UCSD-AML1 (cell line): Measurements from ENCODE around the gene BMS1.
A peak's percentile ranks its signal among the peaks of the same experiment; 100 is the strongest.
"Not testable (repeated sequence)": the region's sequence is repeated elsewhere in the genome, so short reads cannot be mapped to it uniquely, and the experiment has no call there.

ENCODE experiments used
- DNase-seq: peaks from one replicate; lab custom pipeline; 2025; ENCODE audit not compliant: unreplicated experiment; lab: John Stamatoyannopoulos, UW

The BMS1 gene, protein sequence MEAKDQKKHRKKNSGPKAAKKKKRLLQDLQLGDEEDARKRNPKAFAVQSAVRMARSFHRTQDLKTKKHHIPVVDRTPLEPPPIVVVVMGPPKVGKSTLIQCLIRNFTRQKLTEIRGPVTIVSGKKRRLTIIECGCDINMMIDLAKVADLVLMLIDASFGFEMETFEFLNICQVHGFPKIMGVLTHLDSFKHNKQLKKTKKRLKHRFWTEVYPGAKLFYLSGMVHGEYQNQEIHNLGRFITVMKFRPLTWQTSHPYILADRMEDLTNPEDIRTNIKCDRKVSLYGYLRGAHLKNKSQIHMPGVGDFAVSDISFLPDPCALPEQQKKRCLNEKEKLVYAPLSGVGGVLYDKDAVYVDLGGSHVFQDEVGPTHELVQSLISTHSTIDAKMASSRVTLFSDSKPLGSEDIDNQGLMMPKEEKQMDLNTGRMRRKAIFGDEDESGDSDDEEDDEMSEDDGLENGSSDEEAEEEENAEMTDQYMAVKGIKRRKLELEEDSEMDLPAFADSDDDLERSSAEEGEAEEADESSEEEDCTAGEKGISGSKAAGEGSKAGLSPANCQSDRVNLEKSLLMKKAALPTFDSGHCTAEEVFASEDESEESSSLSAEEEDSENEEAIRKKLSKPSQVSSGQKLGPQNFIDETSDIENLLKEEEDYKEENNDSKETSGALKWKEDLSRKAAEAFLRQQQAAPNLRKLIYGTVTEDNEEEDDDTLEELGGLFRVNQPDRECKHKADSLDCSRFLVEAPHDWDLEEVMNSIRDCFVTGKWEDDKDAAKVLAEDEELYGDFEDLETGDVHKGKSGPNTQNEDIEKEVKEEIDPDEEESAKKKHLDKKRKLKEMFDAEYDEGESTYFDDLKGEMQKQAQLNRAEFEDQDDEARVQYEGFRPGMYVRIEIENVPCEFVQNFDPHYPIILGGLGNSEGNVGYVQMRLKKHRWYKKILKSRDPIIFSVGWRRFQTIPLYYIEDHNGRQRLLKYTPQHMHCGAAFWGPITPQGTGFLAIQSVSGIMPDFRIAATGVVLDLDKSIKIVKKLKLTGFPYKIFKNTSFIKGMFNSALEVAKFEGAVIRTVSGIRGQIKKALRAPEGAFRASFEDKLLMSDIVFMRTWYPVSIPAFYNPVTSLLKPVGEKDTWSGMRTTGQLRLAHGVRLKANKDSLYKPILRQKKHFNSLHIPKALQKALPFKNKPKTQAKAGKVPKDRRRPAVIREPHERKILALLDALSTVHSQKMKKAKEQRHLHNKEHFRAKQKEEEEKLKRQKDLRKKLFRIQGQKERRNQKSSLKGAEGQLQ

DNA sequence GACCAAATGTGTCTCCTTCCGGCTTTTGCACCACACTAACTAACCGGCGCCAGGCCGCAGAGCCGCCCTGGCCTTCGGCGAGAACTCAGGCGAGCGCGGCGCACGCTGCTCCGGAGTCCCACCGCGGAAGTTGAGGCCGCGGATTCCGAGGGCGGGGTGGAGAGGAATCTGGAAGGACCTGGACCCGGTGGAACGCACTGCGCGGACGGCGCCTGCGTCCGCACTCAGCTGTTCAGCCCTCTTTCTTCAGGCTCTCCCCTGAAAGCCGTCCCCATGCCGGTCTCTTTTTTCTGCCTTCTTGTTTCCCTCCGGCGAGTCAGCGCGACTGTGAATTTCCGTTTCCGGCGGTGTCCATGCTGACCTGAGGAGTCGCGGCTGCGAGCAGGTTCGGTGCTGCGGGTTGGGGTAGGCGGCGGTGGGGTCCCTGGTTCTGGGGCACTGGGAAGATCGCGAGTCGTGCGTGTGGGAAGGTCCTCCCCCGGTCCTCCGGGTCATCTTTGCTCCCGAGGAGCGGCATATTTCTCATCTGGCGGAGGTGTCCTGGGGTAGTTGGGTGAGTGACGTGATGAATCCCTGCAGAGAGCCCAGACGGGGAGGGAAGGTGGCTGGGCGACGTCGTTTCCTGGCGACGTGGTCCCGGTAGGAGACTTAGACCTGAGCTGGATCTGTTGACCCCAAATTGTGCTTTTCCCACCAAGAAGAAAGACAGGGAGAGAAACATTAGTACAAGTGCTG is at the start of gene BMS1:
Gene BMS1 (plus strand): TSS at position 350 of the 735 bp plus-strand sequence. CDS start 1,600 bp downstream, outside the sequence.
- DNase-seq = peak; percentile 91

DNA sequence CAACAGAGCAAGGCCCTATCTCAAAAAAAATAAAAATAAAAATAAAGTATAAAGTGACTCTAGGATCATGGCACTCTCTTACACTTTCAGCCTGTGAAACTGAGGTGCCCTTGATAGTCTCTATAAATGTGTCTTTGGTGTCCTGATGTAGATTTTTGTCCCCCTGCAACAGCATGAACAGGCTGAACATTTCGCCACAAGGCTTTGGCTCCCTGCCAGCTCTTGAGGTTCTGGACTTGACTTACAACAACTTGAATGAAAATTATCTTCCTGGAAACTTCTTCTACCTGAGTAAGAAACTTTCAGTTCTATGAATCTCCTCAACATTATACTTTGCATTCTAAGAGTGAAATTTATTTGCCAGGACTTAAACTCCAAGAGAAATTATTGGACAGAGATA is 48.1 kb upstream of the BMS1 start:
- no peak for DNase-seq

DNA sequence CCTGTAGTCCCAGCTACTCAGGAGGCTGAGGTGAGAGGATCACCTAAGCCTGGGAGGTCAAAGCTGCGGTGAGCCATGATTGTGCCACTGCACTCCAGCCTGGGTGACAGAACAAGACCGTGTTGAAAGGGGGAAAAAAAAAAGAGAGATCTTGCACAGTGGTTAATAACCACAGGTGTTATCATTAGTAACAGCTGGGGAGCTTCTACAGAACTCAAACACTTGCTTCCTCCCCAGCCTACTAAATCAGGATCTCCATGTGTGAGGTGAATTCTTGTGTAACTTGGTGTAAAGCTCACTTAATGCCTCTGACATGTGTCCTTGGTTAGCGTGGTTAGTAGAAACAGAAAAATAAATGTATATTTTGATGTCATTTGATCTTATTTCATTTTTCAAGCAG is 43.9 kb upstream of the BMS1 start:
- DNase-seq = no peak

DNA sequence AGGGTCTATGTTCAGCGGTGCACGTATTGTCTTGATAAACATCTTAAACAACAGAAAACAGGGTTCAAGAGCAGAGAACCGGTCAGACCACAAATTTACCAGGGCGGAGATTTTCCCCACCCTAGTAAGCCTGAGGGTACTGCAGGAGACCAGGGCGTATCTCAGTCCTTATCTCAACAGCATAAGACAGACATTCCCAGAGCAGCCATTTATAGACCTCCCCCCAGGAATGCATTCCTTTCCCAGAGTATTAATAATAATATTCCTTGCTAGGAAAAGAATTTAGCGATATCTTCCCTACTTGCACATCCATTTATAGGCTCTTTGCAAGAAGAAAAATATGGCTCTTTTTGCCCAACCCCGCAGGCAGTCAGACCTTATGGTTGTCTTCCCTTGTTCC is 41.1 kb upstream of the BMS1 start:
- DNase-seq = not testable (repeated sequence)

DNA sequence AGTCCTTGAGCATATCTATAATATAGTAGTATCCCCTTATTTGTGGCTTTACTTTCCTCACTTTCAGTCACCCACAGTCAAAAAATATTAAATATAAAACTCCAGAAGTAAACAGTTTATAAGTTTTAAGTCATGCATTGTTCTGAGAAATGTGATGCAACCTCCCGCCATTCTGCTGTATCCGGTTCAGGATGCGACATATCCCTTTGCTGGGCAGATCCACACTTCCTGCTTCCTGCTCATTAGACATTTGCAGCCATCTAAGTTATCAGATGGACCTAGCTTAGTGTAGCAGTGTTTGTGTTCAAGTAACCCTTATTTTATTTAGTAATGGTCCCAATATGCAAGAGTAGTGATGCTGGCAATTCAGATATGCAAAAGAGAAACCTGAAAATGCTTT is 38.9 kb upstream of the BMS1 start:
- DNase-seq = no peak

DNA sequence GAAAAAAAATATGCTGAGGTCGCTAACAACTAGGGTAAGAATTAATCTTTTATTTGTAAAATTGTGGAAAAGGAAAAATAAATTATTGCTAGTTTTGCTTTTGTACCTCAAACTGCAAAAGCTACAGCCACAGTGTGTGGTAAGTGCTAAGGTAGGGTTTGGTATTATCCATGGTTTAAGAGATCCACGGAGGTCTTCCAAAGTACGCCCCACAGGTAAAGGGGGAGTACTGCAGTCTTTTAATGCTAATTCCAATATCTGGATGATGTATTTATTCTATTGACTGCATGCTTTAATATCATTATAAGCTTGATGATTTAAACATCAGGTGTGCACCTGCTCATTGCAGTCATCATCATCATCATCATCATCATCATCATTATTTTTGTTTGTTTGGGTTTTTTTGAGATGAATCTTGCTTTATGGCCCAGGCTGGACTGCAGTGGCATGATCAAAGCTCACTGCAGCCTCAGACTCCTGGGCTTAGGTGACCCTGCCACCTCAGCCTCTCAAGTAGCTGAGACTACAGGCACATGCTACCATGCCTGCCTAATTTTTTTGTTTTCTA is 38.4 kb upstream of the BMS1 start:
- no peak for DNase-seq

DNA sequence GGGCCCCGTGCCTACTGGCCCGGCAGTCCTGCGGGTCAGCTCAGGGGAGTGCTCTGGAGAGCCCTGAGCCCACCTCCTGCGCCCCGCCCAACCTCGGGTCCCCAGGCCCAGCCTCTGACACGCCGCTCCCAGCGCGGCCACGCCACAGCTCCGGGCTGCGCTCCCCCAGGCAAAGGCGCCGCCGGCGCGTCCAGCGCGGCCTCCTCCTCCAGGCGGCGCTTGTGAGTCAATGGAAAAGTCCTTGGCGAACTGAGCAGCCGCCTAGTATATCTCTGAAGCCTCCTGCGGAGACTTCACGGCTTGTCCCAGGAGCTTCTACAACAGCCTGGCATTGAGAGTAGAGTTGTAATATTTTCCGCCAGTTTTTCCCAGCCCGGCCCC is 29.5 kb upstream of the BMS1 start:
- peak; percentile 74 for DNase-seq

DNA sequence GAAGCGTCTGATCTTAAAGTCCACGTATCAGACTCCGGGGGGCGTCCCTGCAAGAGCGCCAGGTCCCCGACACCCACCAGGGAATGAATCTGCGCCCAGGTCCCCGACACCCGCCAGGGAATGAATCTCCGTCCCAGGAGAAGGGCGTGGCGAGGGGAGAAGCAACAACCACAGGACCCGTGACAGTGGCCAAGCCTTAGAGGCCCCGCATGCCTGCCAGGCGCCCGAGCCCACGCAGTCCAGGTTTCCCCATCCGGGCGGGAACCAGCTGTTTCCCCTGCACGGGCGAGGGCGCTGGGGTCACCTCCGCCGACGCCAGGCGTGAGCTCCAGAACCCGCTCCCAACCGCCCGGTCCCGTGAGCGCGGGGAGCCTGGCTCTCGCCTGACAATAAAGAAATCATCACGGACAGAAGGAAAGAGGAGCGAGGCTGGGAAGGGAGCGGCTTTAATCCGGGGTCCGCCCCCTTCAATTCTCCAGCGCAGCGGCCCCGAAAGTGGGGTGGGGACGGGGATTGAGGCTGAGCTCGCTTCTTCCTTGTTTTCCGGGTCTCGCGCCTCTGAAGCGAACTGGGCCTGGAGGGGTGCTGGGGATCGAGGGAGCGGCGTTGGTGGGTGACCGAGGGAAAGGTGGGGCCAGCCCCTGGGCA is 29.0 kb upstream of the BMS1 start:
- no peak for DNase-seq

DNA sequence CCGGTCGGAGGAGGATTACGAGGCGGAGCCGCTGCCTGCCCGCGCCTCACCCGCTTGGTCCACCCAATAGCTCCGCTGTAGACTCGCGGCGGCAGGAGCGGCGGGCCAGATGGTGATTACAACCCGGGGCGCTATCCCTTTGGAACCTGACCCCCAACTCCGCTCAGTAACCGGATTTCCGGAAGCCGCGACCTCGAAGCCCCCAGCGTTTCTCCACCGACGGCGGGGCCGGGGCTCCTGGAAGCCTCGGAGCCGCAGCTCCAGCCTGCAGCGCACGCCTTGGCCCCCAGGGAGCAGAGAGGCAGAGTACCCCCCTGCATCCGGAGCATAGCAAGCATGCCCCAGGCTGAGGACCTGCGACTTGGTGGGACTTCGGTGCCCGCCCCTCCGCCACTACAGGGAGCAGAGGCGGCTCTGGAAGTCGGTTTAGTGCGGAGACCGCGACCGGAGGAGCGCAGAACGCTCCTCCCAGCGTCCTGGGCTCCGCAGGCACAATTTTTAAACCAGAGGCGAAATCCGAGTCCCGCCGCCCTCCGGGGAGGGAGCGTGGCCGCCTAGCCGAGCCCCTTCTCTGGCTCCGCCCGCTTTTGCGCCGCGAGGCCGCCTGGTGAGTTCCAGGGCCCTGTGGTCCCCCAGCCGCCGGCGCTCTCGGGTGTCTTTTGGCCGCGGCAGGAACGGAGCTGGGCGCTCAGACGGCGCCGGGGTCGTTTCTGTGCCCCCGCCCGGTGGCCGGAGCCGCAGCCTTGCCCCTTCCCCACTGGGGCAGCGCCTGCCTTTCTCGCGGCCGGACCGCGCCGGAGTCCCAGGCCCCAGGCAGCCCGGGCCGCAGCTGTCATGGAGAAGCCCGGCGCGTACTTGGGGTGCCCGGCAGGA is 28.2 kb upstream of the BMS1 start:
- no peak for DNase-seq

DNA sequence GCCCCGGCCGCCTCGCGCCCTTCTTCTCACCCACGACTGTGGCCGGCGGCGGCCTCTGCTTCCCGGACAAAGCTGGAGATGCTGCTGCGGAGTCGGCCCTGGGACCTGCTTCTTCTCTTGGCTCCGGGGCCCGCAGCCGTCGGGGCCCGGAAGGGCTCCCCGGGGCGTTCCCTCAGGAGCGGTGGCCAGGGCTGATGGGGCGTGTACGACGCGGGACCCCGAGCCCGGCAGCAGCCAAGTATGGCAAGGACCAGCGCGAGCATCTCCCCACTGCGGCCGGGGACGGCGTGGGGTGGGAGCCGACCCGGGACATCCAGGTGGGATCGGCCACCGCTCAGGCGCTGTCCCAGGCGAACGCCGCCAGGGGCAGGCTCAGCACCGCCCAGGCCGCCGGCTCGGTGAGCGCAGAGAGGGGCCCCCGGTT is 27.6 kb upstream of the BMS1 start:
- DNase-seq = no peak

DNA sequence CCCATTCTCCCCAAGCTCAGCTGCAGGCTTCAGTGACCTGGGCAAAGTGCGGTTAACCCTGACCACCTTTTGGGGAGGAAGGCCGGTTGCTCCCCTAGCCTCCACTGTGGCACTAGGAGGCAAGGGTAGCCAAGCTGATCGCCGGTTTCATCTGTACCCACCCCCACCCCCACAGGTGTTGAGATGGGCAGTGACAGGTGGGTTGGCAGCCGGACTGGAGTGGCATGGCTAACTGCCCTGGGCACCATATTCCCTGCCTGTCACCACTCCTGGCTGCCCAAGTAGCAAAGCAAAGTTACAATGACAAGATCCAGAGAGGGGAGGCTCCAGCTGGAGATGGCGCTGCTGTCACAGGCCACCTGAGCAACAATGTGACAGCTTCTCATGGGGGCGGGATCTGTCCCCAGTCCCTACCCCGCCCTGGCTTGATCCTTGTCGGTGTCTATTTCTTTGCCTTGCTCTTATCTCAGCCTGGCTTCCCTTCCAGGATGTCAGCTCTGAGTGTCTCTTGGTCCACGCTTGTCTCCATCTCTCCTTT is 27.0 kb upstream of the BMS1 start:
- DNase-seq = no peak

DNA sequence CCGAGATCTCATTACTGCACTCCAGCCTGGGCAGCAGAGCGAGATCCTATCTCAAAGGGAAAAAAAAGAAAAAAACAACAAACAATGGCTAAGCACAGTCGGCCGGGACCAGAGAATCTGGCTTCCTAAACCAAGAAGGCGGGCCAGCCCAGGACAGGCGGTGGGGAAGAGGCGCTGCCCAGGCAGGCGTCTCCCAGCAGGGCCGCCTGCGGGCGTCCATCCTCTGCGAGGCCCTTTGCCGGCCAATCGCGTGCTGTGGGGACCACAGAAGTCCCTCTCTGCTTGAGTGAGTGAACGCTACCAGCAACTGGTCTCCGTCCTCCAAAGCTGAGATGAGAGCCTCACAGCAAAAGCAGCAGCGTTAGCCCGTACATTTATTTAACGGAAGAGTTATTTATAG is 14.7 kb upstream of the BMS1 start:
- DNase-seq = no peak

DNA sequence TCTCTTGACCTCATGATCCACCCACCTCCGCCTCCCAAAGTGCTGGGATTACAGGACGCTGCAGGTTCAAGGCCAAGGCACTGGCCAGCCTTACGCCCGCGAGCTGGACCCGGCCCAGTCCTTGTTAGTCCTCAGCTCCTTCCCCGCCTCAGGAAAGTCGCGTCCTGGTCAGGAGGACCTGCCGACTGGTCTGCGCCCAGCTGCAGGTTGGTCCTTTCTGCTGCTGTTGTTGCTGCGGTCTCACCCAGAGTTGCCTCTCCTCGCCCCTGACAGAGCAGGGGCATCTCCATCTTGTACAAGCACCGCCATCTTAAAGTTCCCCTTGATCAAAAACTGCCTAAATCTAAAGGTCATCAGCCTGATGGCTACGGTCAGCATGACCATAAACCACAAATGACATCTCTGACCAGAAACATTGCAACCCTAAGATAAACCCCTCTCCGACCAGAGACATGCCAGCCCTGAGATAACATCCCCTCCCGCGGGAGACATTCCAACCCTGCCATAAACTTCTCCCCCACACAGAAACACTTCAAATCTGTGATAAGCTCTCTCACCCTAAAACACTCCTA is 13.9 kb upstream of the BMS1 start:
- no peak for DNase-seq

DNA sequence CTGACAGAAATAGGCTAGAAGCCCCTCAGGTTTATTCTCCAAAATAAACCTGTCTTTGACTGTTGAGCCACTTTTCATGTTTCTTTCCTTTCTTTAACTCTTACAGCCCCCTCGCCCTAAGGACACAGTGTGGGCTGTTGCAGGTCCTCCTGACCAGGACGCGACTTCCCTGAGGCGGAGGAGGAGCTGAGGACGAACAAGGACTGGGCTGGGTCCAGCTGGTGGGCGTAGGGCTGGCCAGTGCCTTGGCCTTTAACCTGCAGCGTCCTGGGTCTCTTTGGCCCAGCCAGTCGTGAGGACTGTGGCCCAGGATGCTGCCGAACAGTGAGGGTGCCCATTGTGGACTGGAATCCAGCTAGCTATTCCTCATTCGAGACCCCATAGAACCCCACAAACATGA is 13.4 kb upstream of the BMS1 start:
- DNase-seq = no peak

DNA sequence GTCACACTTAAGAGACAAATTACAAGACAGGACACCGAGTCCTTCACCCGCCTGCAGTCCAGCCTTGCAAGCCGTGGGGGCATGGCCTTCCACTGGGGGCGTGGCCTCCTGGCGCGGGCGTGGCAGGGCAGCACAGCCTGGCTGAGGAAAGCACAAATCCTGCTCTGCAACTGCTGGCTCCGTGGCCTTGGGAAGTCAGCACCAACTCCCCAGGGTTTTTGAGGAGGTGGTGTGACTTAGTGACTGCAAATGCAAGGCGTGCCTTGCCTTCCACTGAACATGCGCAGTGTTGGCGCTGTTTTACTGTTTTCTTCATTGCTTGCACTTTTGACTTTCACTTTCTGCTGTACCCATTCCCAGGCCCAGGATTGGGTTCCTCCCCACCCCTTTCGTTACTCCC is 12.9 kb upstream of the BMS1 start:
- DNase-seq = no peak

DNA sequence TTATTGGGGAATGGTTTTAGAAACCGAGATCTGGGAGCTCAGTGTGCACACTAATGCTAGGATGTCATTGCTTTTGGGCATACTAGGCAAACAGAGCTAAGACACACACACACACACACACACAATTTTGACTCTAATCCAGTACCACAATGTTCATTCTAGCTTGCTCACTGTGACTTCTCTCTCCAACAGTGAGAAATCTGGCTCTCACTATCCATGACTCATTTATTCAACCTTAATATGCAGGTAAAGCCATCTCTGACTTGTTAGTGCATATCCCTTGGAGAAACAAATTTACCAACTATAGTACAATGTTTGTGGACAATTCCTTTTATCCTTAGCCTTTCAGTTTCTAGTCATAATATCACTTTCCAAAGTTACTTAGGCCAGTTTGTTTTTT is 5.9 kb upstream of the BMS1 start:
- DNase-seq = no peak

DNA sequence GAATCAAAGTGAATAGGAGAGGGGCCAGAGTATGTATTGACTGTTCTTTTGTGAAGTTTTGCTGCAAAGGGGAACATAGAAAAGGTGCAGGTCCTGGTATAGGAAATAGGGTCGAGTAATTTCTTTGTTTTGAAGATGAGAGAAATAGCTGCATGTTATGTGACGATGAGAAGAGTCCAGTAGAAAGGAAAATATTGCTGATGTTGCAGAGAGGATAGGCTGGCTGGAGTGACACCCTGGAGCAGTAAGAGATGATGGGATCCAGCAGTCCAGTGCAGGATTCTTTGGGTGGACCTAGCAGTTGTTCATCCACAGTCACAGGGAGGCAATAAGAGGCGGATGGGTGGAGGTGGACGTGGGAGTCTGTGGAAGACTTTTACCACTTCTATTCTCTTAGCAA is 2.1 kb upstream of the BMS1 start:
- no peak for DNase-seq

DNA sequence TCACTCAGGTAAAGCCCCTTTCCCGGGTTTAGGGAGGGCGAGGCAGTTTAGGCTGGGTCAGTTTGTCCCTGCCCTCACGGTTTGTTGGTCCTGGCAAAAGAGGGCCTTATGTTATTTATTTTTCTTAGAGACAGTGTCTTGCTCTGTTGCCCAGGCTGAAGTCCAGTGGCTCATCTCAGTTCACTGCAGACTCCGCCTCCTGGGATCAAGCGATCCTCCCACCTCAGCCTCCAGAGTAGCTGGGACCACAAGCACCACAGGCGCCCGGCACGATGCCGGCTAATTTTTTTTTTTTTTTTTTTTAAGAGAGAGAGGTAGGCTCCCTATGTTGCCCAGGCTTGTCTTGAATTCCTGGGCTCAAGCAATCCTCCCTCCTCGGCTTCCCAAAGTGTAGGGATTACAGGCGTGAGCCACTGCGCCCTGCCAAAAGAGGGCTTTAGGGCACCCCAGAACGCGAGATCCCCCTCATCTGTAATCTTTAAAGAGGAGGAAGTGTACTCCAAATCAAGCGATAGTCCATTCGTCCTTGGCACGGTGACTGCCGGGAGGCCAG is 626 bp upstream of the BMS1 start:
- DNase-seq = no peak
